B cell (primary cell): ENCODE results near the gene MVB12B. TPM values are rescaled to one million over a fixed set of nuclear protein-coding genes. Genes with fewer than 3 reads are reported as not detected.

Experiments
- ATAC-seq: fragments of 200-7000 bp; cut with Tn5 transposase; one replicate; pipeline ENCODE4 v1.10.0; 2021; ENCODE audit warnings: low read depth, mild to moderate bottlenecking, moderate number of reproducible peaks, moderate library complexity
- CTCF ChIA-PET: fragments of 350-600 bp; sonication (Branson Sonifier 250); formaldehyde crosslinking; loops from one replicate; lab custom pipeline; 2021; ENCODE audit warnings: antibody characterized with exemption, inconsistent platforms; lab: Charles Lee
- POLR2A ChIA-PET: fragments of 350-600 bp; sonication (Branson Sonifier 250); formaldehyde crosslinking; loops from one replicate; lab custom pipeline; 2021; ENCODE audit warnings: antibody characterized with exemption; lab: Charles Lee
- DNase-seq: peaks from one replicate; pipeline ENCODE4 v3.0.0; 2013
- H2AFZ ChIP-seq: 2 replicates; pipeline ENCODE4 v1.6.1; 2012; ENCODE audit warnings: mild to moderate bottlenecking, low read depth, low read length; ENCODE audit not compliant: insufficient read depth, poor library complexity, severe bottlenecking
- H3K27ac ChIP-seq, 2 donors: 1 replicate in 1 of 2; 2 replicates in 1 of 2; pipeline ENCODE4 v1.5.1; 2012 to 2013; ENCODE audit warnings: low read length in 2 of 2, mild to moderate bottlenecking in 2 of 2, moderate library complexity in 1 of 2
- H3K27me3 ChIP-seq, 4 experiments: fragments of 200-600 bp in 1 of 4; sonication (generic) in 1 of 4; replicated peaks in 1 of 4; 1 replicate in 2 of 4; 2 replicates in 2 of 4; pipeline versions ENCODE4 v1.6.1 to v1.7.0; 2013 to 2016; ENCODE audit warnings: low read length in 3 of 4, mild to moderate bottlenecking in 2 of 4, mixed read lengths in 1 of 4, moderate library complexity in 1 of 4; ENCODE audit not compliant: insufficient read depth in 4 of 4, control insufficient read depth in 3 of 4; ENCODE audit errors: control extremely low read depth in 1 of 4
- H3K36me3 ChIP-seq, 2 experiments: replicated peaks in 1 of 2; 1 replicate in 1 of 2; 2 replicates in 1 of 2; pipeline versions ENCODE4 v1.6.1 to v1.7.1; 2013; ENCODE audit warnings: low read length in 1 of 2; ENCODE audit not compliant: insufficient read depth in 2 of 2, control insufficient read depth in 1 of 2; ENCODE audit errors: control extremely low read depth in 1 of 2, extremely low read depth in 1 of 2
- H3K4me1 ChIP-seq, 2 donors: fragments of 200-600 bp in 1 of 2; sonication (generic) in 1 of 2; 1 replicate in 1 of 2; 2 replicates in 1 of 2; pipeline versions ENCODE4 v1.5.1 to v1.6.1; 2013 to 2017; ENCODE audit warnings: low read length in 2 of 2; ENCODE audit not compliant: control insufficient read depth in 2 of 2, insufficient read depth in 2 of 2
- H3K4me2 ChIP-seq: replicated peaks from 2 replicates; pipeline ENCODE3; 2012; ENCODE audit warnings: mild to moderate bottlenecking, low read depth, low read length; ENCODE audit not compliant: poor library complexity, severe bottlenecking
- H3K4me3 ChIP-seq, 5 experiments: fragments of 200-600 bp in 1 of 5; sonication (generic) in 1 of 5; 1 replicate in 3 of 5; 2 replicates in 2 of 5; pipeline versions ENCODE4 v1.5.1 to v1.7.0; 2011 to 2016; ENCODE audit warnings: low read length in 4 of 5, mild to moderate bottlenecking in 4 of 5, low read depth in 2 of 5, control low read depth in 1 of 5, moderate library complexity in 1 of 5; ENCODE audit not compliant: insufficient read depth in 1 of 5; ENCODE audit errors: control extremely low read depth in 1 of 5, extremely low read depth in 1 of 5
- H3K79me2 ChIP-seq: fragments of 200-600 bp; sonication (generic); one replicate; pipeline ENCODE4 v1.6.0; 2016; ENCODE audit warnings: low read length; ENCODE audit not compliant: control insufficient read depth, insufficient read depth
- H3K9ac ChIP-seq: fragments of 200-600 bp; sonication (generic); 2 replicates; pipeline ENCODE4 v1.6.1; 2017; ENCODE audit warnings: mild to moderate bottlenecking, low read length, moderate library complexity
- H3K9me3 ChIP-seq, 3 donors: one replicate each; pipeline versions ENCODE4 v1.6.1 to v1.7.1; 2013; ENCODE audit warnings: low read length in 2 of 3; ENCODE audit not compliant: control insufficient read depth in 2 of 3, insufficient read depth in 1 of 3; ENCODE audit errors: control extremely low read depth in 1 of 3
- H4K20me1 ChIP-seq: 2 replicates; pipeline ENCODE4 v1.6.0; 2012; ENCODE audit warnings: mild to moderate bottlenecking, low read length; ENCODE audit not compliant: insufficient read depth, control insufficient read depth, poor library complexity, severe bottlenecking
- H3K27ac Mint-ChIP-seq: one replicate; pipeline ENCODE4 v1.8.0; 2021; ENCODE audit warnings: mixed read lengths
- H3K27me3 Mint-ChIP-seq: one replicate; pipeline ENCODE4 v1.8.0; 2021; ENCODE audit warnings: mixed read lengths
- H3K4me1 Mint-ChIP-seq: one replicate; pipeline ENCODE4 v1.8.0; 2021; ENCODE audit warnings: mixed read lengths
- H3K4me3 Mint-ChIP-seq: one replicate; pipeline ENCODE4 v1.8.0; 2021; ENCODE audit warnings: mixed read lengths
- H3K9me3 Mint-ChIP-seq: one replicate; pipeline ENCODE4 v1.8.0; 2022; ENCODE audit warnings: mixed read lengths; ENCODE audit not compliant: insufficient read depth
- EZH2 ChIP-seq: IDR thresholded peaks from 2 replicates; pipeline ENCODE4 v1.6.1; 2012; ENCODE audit warnings: borderline replicate concordance, low read depth, mild to moderate bottlenecking, moderate library complexity, low read length; ENCODE audit not compliant: insufficient read depth, poor library complexity, severe bottlenecking
- WGBS: methylation state at CpG from one replicate; pipeline ENCODE4 v1.1.5; 2013; ENCODE audit warnings: missing lambda C conversion rate; ENCODE audit not compliant: insufficient coverage; 5-methylcytosine and 5-hydroxymethylcytosine counted together
- intact Hi-C: fragments of 100-400 bp; cut with micrococcal nuclease; formaldehyde crosslinking; loops from one replicate; pipeline ENCODE4 v1.10.0; 2022
- polyA plus RNA-seq: library from polyadenylated mRNA; depleted of rRNA; stranded (reverse); fragments of >200 nt; gene quantifications from 2 replicates; pipeline ENCODE4 v1.2.3, GENCODE V29; 2012
- total RNA-seq, 2 donors: library from RNA; stranded (reverse); fragments of 120-200 nt in 1 of 2; gene quantifications; 1 replicate in 1 of 2; 2 replicates in 1 of 2; pipeline versions ENCODE4 v1.2.3 to v1.2.4, GENCODE V29; 2013 to 2022
- TF ChIP-seq, protein P1 (sequence below): fragments of 200-600 bp; IDR thresholded peaks from one replicate; pipeline ENCODE4 v1.8.0; 2022; ENCODE audit warnings: antibody characterized with exemption, mild to moderate bottlenecking

Gene MVB12B
- total and polyA plus RNA-seq, 2 donors (not counting 1 experiment from before 2014, with no cell fraction given) = 1.2 to 9.8 TPM

DNA sequence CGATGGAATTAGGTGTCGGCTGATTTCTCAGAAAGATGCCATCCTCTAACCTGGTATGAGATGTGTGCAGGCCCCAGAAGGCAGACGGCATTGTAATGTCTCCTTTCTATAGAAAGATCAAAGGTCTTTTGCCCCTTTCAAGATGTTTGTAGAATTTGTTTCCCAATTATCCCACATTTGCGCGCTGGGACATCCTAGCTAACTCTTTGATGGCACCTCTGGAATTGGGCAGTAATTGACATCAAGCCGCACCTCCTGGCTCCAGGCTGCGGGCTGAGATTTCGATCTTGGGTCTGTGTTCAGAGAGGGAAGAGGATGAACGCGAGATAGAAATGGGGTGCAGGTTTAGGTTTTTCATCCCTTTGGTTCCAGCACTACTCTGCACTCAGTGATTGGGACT is 202.3 kb downstream of the MVB12B start:
- Histone ChIP-seq H3K79me2 (no peaks in the 10 kb centered on the region), H4K20me1 (no peaks in the 10 kb centered on the region), H3K9me3 (no peaks in the 10 kb centered on the region), H3K4me2 (no peak overlapping the region), H3K4me1 (peaks cover 35 to 36% of the 10 kb centered on the region in 2 donors), H3K9ac (no peak overlapping the region), H3K27me3 (peaks cover 0 to 4% (median 1%) of the 10 kb centered on the region in 4 experiments), H2AFZ (no peak overlapping the region), H3K36me3 (no peaks in the 10 kb centered on the region), H3K27ac (no peak overlapping the region), H3K4me3 (no peak overlapping the region)
- TF ChIP-seq, protein P1, sequence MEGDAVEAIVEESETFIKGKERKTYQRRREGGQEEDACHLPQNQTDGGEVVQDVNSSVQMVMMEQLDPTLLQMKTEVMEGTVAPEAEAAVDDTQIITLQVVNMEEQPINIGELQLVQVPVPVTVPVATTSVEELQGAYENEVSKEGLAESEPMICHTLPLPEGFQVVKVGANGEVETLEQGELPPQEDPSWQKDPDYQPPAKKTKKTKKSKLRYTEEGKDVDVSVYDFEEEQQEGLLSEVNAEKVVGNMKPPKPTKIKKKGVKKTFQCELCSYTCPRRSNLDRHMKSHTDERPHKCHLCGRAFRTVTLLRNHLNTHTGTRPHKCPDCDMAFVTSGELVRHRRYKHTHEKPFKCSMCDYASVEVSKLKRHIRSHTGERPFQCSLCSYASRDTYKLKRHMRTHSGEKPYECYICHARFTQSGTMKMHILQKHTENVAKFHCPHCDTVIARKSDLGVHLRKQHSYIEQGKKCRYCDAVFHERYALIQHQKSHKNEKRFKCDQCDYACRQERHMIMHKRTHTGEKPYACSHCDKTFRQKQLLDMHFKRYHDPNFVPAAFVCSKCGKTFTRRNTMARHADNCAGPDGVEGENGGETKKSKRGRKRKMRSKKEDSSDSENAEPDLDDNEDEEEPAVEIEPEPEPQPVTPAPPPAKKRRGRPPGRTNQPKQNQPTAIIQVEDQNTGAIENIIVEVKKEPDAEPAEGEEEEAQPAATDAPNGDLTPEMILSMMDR = no peak
- no peak for TF ChIP-seq EZH2
- WGBS = 94% methylated on average over 6 of the region's 10 CpGs
- ATAC-seq = no peak
- Mint-ChIP-seq H3K27ac (no peak overlapping the region), H3K4me1 (peaks cover 40% of the 10 kb centered on the region), H3K9me3 (no peaks in the 10 kb centered on the region), H3K4me3 (no peak overlapping the region), H3K27me3 (peaks cover 2% of the 10 kb centered on the region)
- CTCF ChIA-PET = no interaction called here
- intact Hi-C loops = no loop called here
- no peak for DNase-seq
- POLR2A ChIA-PET = no interaction called here

GRCh38 chr9:126531035-126531571 is 204.5 kb downstream of the MVB12B start:
- ChIA-PET CTCF (interaction anchor here (1.1 to 3.9 kb wide), 4 partner anchors 14 to 31 kb away, joined by 3 to 28 read pairs (median 16); no protein-coding TSS in a partner anchor), POLR2A (interaction anchor here (3.0 kb wide), 1 partner anchor 13 kb away, joined by 10 read pairs; no protein-coding TSS in a partner anchor)
- no peak for DNase-seq
- no peaks in the 10 kb centered on the region for H4K20me1 ChIP-seq
- Mint-ChIP-seq H3K4me3 (no peak overlapping the region), H3K27me3 (no peaks in the 10 kb centered on the region), H3K9me3 (no peaks in the 10 kb centered on the region), H3K4me1 (peaks cover 44% of the 10 kb centered on the region), H3K27ac (peak overlapping the region; percentile 59)
- intact Hi-C loops = no loop called here
- H3K4me3 ChIP-seq = no peak overlapping the region
- no peak overlapping the region for H3K9ac ChIP-seq
- no peak overlapping the region for H3K4me2 ChIP-seq
- no peaks in the 10 kb centered on the region for H3K9me3 ChIP-seq
- peaks cover 43 to 51% of the 10 kb centered on the region in 2 donors for H3K4me1 ChIP-seq
- no peaks in the 10 kb centered on the region for H3K79me2 ChIP-seq
- H3K27me3 ChIP-seq = no peaks in the 10 kb centered on the region
- 88% methylated on average over 4 of the region's 10 CpGs for WGBS
- H2AFZ ChIP-seq = peak overlapping the region; percentile 19
- H3K36me3 ChIP-seq = no peaks in the 10 kb centered on the region
- no peak overlapping the region for H3K27ac ChIP-seq
- TF ChIP-seq, protein P1 = no peak
- no peak for TF ChIP-seq EZH2
- ATAC-seq = no peak
